Natural killer cell (primary cell): ENCODE results near the gene ZBTB5. TPM values are rescaled to one million over a fixed set of nuclear protein-coding genes. Genes with fewer than 3 reads are reported as not detected.
"Not testable (repeated sequence)": the region's sequence is repeated elsewhere in the genome, so short reads cannot be mapped to it uniquely, and the experiment has no call there.

ENCODE experiments used
- ATAC-seq, 3 donors: fragments of 150-1000 bp in 2 of 3; fragments of 200-7000 bp in 1 of 3; cut with Tn5 transposase; 1 replicate in 1 of 3; 2 replicates in 2 of 3; pipeline ENCODE4 v1.10.0; 2021; ENCODE audit warnings: mild to moderate bottlenecking in 2 of 3, moderate library complexity in 2 of 3
- DNase-seq, 2 donors: peaks; one replicate each; pipeline versions ENCODE4 v3.0.0 to v3.0.0-alpha.2; 2013 to 2021; ENCODE audit warnings: mixed read lengths in 1 of 2
- H3K27ac ChIP-seq: one replicate; pipeline ENCODE4 v1.5.1; 2013; ENCODE audit warnings: mild to moderate bottlenecking, low read length
- H3K27me3 ChIP-seq: one replicate; pipeline ENCODE4 v1.6.1; 2013; ENCODE audit warnings: low read length; ENCODE audit not compliant: control insufficient read depth, insufficient read depth
- H3K36me3 ChIP-seq: one replicate; pipeline ENCODE4 v1.6.1; 2013; ENCODE audit warnings: low read length; ENCODE audit not compliant: control insufficient read depth, insufficient read depth
- H3K4me1 ChIP-seq: one replicate; pipeline ENCODE4 v1.6.1; 2013; ENCODE audit warnings: low read length; ENCODE audit not compliant: control insufficient read depth, insufficient read depth
- H3K4me3 ChIP-seq: one replicate; pipeline ENCODE4 v1.5.1; 2013; ENCODE audit warnings: low read length
- H3K9me3 ChIP-seq: one replicate; pipeline ENCODE4 v1.6.1; 2013; ENCODE audit warnings: low read length; ENCODE audit not compliant: control insufficient read depth, insufficient read depth
- H3K27ac Mint-ChIP-seq, 2 donors: one replicate each; pipeline ENCODE4 v1.8.0; 2022; ENCODE audit warnings: mild to moderate bottlenecking in 2 of 2, mixed read lengths in 2 of 2, moderate library complexity in 1 of 2
- H3K27me3 Mint-ChIP-seq, 2 donors: one replicate each; pipeline ENCODE4 v1.8.0; 2022; ENCODE audit warnings: low read depth in 2 of 2, mixed read lengths in 2 of 2
- H3K36me3 Mint-ChIP-seq: one replicate; pipeline ENCODE4 v1.8.0; 2022; ENCODE audit warnings: mixed read lengths
- H3K4me1 Mint-ChIP-seq, 2 donors: one replicate each; pipeline ENCODE4 v1.8.0; 2022; ENCODE audit warnings: mixed read lengths in 2 of 2
- H3K4me3 Mint-ChIP-seq: one replicate; pipeline ENCODE4 v1.8.0; 2022; ENCODE audit warnings: mild to moderate bottlenecking, moderate library complexity, mixed read lengths
- H3K9me3 Mint-ChIP-seq, 2 donors: one replicate each; pipeline ENCODE4 v1.8.0; 2022; ENCODE audit warnings: mixed read lengths in 2 of 2
- CTCF ChIP-seq: fragments of 200-600 bp; IDR thresholded peaks from one replicate; pipeline ENCODE4 v1.8.0; 2022; ENCODE audit warnings: antibody characterized with exemption
- WGBS: methylation state at CpG from one replicate; pipeline ENCODE4 v1.1.7; 2013; ENCODE audit warnings: missing lambda C conversion rate; ENCODE audit not compliant: insufficient coverage; 5-methylcytosine and 5-hydroxymethylcytosine counted together
- intact Hi-C: fragments of 100-400 bp; cut with micrococcal nuclease; formaldehyde crosslinking; loops from one replicate; pipeline ENCODE4 v1.14.2; 2022
- total RNA-seq, 4 donors: library from RNA; stranded (reverse); fragments of 120-200 nt in 1 of 4; gene quantifications; one replicate each; pipeline versions ENCODE4 v1.2.3 to v1.2.4, GENCODE V29; 2013 to 2022

Gene ZBTB5
- total RNA-seq, 3 donors from 2014 or later (not counting 1 experiment from before 2014, with no cell fraction given): 12.6 to 14.2 (median 13.3) TPM

- Histone ChIP-seq H3K27ac (peak overlapping the region; percentile 71), H3K4me3 (peak overlapping the region; percentile 92), H3K27me3 (no peaks in the 10 kb centered on the region), H3K9me3 (no peaks in the 10 kb centered on the region), H3K4me1 (peaks cover 22% of the 10 kb centered on the region), H3K36me3 (peaks cover 23% of the 10 kb centered on the region)
- Mint-ChIP-seq H3K4me1 (peaks cover 31 to 35% of the 10 kb centered on the region in 2 donors), H3K36me3 (peaks cover 10% of the 10 kb centered on the region), H3K9me3 (no peaks in the 10 kb centered on the region), H3K27me3 (peaks cover 6 to 7% of the 10 kb centered on the region in 2 donors), H3K4me3 (peak overlapping the region; percentile 88), H3K27ac (peak overlapping the region; percentile 88 to 96)
- DNase-seq (peak in 1 of 2 donors; percentile 26), ATAC-seq (no peak)
- intact Hi-C loops: loop anchor here (2.0 kb wide), 1 partner anchor 19 kb away; no protein-coding TSS in a partner anchor
- no peak for TF ChIP-seq CTCF
- WGBS: 5% methylated on average over 7 of the region's 7 CpGs
Measured at GRCh38 chr9:37486256-37486615, 21.0 kb upstream of the ZBTB5 start.

DNA sequence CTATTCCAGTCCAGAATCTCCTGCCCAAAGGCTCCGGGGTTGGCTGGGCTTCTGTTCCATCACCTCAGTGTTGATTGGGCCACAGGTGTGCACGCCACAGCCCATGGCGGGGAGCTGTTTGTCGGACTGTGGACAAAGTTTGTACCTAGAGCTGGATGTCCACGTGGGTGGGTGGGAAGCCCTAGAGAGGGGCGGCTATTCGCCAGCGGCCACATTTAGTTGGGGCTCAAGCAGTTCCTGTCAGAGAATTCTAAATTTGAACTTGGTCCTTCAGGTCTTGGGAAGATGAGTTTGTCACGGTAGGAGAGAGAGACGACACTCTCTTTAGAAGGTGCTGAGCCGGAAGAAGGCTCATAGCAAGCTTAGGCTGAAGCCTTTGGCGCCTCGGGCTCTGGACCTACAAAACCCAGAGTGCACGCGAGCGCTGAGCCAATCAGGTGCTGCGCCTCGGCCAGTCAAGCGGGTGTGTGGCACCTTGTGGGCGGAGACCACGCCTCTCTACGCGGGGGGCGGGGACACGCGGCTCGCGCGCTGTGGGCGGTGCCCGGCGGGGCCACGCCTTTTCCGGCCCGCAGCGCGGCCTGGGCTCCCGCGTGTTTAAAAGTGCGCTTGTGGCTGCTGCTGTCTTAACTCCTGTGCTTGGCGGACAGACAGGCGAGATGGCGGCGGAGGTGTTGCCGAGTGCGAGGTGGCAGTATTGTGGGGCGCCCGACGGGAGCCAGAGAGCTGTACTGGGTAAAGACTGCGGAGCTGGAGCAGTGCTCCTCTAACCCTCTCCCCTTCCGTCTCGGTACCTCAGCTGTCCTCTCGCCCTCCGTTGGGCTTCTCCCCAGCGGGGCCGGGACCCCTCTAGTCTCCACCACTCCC, 20.4 kb upstream of the ZBTB5 start, which contains the start of gene POLR1E:
Gene POLR1E, plus strand, starts transcription at position 560 of the 867 bp plus-strand sequence. Its CDS starts 100 bp downstream, at position 660.
- ATAC-seq (peak; percentile 96 to 99 (median 97)), DNase-seq (peak; percentile 98)
- Histone ChIP-seq H3K36me3 (peaks cover 17% of the 10 kb centered on the region), H3K9me3 (no peaks in the 10 kb centered on the region), H3K27ac (peak within 1 kb of the TSS; percentile 71), H3K4me1 (peaks cover 22% of the 10 kb centered on the region), H3K27me3 (no peaks in the 10 kb centered on the region), H3K4me3 (peak within 1 kb of the TSS; percentile 92)
- TF ChIP-seq CTCF: no peak
- H3K27me3 Mint-ChIP-seq: peaks cover 6 to 8% of the 10 kb centered on the region in 2 donors
- H3K4me1 Mint-ChIP-seq: peaks cover 28 to 35% of the 10 kb centered on the region in 2 donors
- peaks cover 7% of the 10 kb centered on the region for H3K36me3 Mint-ChIP-seq
- H3K27ac Mint-ChIP-seq: peak within 1 kb of the TSS; percentile 88 to 96
- intact Hi-C loops: loop anchor here (1.0 to 2.0 kb wide), 3 partner anchors 19 to 107 kb away; partner anchors contain the start of genes TOMM5 and ZBTB5
- peak within 1 kb of the TSS; percentile 88 for H3K4me3 Mint-ChIP-seq
- WGBS: 4% methylated on average over 56 of the region's 56 CpGs
- no peaks in the 10 kb centered on the region for H3K9me3 Mint-ChIP-seq

DNA sequence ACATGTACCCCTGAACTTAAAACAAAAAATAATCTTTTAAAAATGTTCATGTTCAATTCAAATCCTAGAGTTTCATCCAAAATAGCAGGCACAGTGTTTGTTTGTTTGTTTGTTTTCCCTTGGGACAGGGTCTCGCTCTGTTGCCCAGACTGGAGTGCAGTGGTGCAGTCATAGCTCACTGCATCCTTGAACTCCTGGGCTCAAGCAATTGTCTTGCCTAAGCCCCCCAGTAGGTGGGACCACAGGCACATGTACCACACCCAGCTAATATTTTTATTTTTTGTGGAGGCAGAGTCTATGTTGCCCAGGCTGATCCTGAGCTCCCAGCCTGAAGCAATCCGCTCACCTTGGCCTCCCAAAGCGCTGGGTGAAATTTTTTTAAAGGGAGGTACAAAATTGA, 15.5 kb upstream of the ZBTB5 start:
- H3K36me3 Mint-ChIP-seq: no peaks in the 10 kb centered on the region
- Histone ChIP-seq H3K27ac (no peak overlapping the region), H3K36me3 (no peaks in the 10 kb centered on the region), H3K4me1 (peaks cover 7% of the 10 kb centered on the region), H3K9me3 (no peaks in the 10 kb centered on the region), H3K27me3 (no peaks in the 10 kb centered on the region), H3K4me3 (no peak overlapping the region)
- no peaks in the 10 kb centered on the region for H3K9me3 Mint-ChIP-seq
- peaks cover 27 to 34% of the 10 kb centered on the region in 2 donors for H3K27me3 Mint-ChIP-seq
- ATAC-seq: no peak
- 88% methylated on average over 1 of the region's 3 CpGs for WGBS
- DNase-seq: no peak
- no peak overlapping the region for H3K4me3 Mint-ChIP-seq
- no peak for TF ChIP-seq CTCF
- no peak overlapping the region for H3K27ac Mint-ChIP-seq
- peaks cover 10% of the 10 kb centered on the region in 2 donors for H3K4me1 Mint-ChIP-seq
- intact Hi-C loops: no loop called here

DNA sequence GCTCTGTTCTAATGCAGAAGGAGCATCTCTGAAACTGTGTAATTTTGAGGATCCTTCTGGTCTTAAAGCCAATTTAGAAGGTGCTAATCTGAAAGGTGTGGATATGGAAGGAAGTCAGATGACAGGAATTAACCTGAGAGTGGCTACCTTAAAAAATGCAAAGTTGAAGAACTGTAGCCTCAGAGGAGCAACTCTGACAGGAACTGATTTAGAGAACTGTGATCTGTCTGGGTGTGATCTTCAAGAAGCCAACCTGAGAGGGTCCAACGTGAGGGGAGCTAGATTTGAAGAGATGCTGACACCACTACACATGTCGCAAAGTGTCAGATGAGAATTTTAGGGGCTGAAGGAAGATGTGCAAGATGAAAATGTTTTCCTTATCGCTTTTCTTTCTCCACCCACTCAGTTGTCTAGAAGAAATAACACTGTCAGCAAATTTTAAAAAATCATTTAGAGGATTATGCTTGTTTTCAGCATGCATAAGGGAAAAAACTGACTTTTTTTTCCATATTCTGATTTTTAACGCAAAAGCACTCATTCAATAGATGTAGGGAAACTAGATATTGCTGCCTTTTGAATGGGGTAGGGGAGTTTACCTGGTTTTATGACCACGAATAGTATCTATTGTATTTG, 12.9 kb upstream of the ZBTB5 start:
- H3K4me1 Mint-ChIP-seq, H3K4me3 ChIP-seq, H3K36me3 Mint-ChIP-seq, H3K27me3 ChIP-seq, H3K9me3 ChIP-seq, H3K27ac ChIP-seq, H3K27ac Mint-ChIP-seq, H3K36me3 ChIP-seq, intact Hi-C loops, H3K9me3 Mint-ChIP-seq, DNase-seq, ATAC-seq, H3K4me1 ChIP-seq, H3K4me3 Mint-ChIP-seq: not testable (repeated sequence)
- H3K27me3 Mint-ChIP-seq: peaks cover 27 to 34% of the 10 kb centered on the region in 2 donors
- WGBS: 61% methylated on average over 3 of the region's 5 CpGs

DNA sequence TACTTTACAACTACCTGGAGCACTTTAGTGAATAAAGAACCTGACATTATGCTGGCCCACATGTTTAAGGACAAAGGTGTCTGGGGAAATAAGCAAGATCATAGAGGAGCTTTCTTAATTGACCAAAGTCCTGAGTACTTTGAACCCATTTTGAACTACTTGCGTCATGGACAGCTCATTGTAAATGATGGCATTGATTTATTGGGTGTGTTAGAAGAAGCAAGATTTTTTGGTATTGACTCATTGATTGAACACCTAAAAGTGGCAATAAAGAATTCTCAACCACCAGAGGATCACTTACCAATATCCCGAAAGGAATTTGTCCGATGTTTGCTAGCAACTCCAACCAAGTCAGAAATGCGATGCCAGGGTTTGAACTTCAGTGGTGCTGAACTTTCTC, 12.2 kb upstream of the ZBTB5 start:
- H3K4me3 Mint-ChIP-seq, H3K9me3 ChIP-seq, DNase-seq, H3K27ac Mint-ChIP-seq, H3K4me1 ChIP-seq, H3K27me3 ChIP-seq, H3K27ac ChIP-seq, H3K36me3 ChIP-seq, intact Hi-C loops, H3K4me1 Mint-ChIP-seq, H3K9me3 Mint-ChIP-seq, H3K36me3 Mint-ChIP-seq, ATAC-seq, H3K4me3 ChIP-seq: not testable (repeated sequence)
- H3K27me3 Mint-ChIP-seq: peaks cover 27 to 34% of the 10 kb centered on the region in 2 donors
- 95% methylated on average over 4 of the region's 4 CpGs for WGBS
